NCI-H2227 treated with DMSO at 0.1 percent for 48 hours (cell line): Measurements from ENCODE around the gene RASL10B.
"Not testable (repeated sequence)": the region's sequence is repeated elsewhere in the genome, so short reads cannot be mapped to it uniquely, and the experiment has no call there.

Source experiments
- DNase-seq: peaks from one replicate; lab custom pipeline; 2025; lab: John Stamatoyannopoulos, UW

Gene RASL10B, protein sequence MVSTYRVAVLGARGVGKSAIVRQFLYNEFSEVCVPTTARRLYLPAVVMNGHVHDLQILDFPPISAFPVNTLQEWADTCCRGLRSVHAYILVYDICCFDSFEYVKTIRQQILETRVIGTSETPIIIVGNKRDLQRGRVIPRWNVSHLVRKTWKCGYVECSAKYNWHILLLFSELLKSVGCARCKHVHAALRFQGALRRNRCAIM

DNA sequence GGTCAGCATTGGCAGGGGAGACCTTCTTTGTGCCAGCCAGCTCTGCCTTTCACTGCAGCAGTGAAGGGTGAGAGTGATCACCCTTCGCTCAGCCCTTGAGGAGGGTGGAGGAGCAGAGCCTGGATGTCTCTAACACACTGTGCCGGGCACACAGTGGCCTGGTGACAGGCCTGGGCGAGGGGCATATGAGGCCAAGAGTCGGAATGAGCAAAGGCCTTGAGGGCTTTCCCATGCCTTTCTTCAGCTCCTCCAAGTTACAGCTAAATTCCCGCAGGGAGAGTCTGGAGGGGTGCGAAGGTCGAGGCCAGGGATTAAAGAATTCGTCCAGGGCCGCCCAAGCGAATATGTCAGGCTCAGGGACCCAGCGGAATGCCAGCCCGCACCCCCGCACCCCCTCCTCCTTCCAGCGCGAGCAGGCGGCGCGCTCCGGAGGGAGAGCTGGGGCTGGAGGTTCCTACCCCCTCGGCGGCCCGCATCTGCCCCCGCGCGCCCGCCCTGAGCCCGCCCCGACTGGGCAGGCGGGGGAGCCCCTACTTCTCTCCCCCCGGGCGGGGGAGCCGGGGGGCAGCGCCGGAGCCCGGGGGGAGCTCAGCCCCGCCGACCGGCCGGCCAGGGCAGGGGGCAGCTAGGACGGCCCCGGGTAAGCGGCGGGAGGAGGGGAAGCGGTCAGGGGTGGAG is at the start of gene RASL10B:
Gene RASL10B, plus strand, starts transcription at position 401 of the 678 bp plus-strand sequence. CDS start 3,546 bp downstream, outside the sequence.
- DNase-seq = peak; percentile 0

DNA sequence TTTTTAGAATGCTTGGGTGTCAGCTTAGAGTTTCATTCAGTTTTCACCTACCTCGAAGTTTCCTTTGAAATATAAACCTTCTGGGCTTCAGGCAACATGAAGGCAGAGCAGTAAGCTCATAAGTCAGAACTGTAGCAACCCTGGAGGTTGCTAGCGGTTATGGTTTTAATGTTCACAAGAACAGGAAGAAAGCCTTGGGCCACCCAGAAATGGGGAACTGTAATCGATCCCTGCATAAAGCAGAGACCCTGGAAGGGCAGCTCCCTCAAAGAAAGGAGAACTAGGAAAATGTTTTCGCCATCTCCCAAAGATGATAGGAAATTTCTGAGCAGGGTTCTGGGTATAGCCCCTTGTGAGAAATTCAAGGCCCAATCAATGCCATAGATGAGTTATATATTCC is 47.8 kb upstream of the RASL10B start:
- DNase-seq = no peak

DNA sequence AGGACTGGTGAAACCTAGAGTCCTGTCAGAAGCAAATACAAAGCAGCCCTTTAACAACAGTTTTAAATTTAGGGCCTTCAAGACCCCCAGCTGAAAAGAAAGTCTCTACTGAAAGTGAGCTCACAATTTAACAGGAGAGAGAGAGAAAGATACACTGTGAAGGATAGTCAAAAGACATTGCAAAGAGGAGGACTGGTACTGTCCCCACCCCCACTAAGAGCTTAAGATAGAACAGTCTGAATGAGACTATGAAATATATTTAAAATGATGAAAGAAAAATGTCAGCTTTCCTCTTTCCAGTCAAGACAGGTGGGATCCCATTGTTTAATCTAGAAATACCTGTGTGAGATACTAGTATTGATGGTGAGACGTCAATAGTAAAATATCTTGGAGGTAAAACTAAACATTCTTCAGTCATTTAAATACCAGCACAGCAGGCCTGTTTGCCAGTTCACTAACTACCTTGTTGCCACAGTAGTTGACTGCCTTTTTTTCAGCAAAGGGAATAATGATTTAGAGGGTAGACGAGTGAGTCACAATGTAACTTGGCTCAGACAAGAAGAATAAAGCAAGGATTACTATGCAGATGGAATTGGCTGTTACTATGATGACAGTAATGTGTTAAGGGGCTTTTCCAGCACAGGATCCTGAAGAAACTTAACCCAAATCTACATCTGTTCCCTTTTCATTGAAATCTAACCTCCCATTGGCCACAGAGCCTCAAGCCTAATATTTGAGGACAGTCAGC is 47.2 kb upstream of the RASL10B start:
- DNase-seq = no peak

DNA sequence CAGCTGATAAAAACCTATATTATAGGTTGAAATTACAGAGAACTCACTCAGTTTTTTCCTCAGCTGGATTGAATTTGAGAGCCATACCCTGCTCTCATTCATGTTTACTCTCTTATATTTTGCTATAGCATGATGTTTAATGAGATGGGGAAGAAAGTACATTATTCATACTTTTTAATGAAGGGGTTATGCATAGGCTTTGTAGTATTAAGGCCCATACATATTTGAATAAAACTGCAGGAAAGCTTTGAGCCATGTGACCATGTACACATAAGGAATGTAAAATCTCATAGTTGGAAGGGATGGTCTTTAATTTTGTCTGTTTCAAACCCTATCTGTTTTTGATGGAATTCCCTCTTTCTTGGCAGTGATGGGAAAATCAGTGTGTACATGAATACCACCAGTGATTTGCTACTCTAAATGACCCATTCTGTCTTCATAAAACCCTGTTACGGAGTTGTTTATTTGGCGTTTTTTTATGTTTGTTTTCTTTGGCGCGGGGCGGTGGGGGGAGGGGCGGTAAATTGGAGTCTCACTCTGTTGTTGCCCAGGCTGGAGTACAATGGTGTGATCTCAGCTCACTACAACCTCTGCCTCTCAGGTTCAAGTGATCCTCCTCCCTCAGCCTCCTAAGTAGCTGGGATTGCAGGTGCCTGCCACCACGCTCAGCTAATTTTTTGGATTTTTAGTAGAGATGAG is 38.8 kb upstream of the RASL10B start:
- DNase-seq = no peak

DNA sequence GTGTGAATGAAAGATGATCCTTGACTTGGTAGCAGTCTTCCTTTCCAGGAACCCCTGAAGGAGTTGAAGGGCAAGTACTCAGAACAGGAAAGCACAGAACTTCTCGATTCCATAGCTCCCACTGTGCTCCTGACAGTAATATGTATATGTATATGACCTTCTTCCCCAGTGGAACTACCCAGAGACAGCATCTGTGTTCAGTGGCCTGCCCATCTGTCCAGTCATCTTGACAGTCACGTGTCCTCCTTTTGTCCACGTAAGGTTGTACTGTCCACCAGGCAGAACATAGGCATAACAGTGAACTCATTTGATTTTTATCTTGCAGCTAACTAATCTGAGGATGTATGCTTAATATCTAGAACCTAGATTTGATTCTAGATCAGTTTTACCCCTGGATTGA is 37.8 kb upstream of the RASL10B start:
- no peak for DNase-seq

DNA sequence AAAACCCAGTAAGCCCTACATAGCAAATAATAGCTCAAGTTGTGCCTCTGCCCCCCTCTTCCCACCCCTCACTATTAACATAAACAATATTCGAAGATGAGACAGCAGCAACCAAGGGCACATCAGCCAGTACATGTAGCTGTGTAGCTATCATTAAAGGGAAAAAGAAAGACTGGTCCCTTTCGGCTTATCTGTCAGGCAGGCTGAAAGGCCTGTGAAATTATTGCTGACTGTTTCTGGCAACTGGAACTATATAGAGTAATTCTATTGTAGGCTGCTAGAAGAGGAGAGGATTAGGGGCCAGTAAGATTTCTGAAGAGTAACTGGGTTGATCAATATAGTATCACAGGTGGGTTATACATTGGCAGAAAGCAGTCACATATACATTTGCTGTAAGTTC is 36.5 kb upstream of the RASL10B start:
- DNase-seq = no peak

DNA sequence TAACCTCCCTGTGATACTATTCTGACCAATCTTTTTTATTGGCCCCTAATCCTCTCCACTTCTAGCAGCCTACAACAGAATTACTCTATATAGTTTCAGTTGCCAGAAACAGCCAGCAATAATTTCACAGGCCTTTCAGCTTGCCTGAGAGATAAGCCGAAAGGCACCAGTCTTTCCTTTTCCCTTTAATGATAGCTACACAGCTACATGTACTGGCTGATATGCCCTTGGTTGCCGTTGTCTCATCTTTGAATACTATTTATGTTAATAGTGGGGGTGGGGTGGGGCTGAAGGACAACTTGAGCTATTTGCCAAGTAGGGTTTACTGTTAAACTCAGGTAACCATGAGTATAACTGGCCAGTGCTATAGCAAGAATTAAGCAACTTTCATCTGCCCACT is 35.8 kb upstream of the RASL10B start:
- DNase-seq = no peak

DNA sequence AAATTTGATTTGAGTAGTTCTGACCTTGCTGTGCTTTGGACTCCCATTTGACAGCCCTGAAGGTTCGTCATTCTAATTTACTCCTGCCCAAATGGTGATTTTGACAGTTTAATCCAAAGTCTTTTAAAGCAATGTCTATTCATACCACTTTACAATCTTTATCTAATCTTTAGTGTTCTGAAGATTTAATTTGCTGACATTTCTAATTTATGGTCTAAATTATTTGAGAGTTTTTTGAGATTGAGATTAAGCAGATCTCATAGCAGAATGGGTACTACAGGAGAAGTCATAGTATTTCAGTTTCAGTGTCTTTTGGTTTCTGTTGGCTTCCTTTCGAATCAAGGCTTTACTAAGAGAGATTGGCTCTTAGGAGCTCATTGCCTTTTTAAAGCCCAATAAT is 32.6 kb upstream of the RASL10B start:
- DNase-seq = no peak

DNA sequence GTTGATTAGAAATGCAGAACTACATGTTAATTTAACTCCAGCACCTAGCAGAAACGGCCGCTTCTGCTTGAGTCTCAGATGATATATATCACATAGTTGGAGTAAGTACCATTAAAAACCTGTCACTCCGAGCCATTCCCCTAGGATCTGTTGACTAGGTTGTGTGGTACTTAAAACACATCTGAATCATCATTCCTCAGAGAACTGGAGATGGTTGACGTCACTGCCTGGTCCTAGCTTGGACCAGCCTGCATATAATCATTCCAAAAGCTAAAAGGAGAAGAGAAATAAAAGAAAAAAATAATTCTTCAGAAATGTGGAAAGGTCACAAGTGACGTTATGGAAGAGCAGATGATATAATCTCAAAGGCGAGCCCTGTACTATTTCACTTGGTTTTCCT is 31.3 kb upstream of the RASL10B start:
- no peak for DNase-seq

DNA sequence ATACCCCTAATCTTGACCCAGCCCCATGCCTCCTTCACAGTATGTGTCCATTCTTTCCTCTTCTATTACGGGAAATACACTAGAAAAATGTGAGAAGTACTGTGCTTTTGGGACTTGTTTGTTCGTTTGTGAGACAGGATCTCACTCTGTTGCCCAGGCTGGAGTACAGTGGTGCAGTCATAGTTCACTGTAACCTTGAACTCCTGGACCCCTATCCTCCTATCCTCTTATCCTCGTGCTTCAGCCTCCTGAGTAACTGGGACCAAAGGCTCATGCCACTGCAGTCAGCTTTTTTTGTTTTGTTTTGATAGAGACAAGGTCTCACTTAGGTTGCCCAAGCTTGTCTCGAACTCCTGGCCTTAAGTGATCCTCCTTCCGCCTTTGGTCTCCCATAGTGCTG is 29.9 kb upstream of the RASL10B start:
- DNase-seq = no peak

DNA sequence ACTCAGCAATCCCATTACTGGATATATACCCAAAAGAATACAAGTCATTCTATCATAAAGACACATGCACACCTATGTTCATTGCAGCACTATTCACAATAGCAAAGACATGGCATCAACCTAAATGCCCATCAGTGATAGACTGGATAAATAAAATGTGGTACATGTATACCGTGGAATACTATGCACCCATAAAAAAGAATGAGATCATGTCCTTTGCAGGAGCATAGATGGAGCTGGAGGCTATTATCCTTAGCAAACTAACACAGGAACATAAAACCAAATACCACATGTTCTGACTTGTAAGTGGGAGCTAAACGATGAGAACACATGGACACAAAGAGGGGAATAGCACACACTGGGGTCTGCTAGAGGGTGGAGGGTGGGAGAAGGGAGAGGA is 28.1 kb upstream of the RASL10B start:
- DNase-seq = not testable (repeated sequence)

DNA sequence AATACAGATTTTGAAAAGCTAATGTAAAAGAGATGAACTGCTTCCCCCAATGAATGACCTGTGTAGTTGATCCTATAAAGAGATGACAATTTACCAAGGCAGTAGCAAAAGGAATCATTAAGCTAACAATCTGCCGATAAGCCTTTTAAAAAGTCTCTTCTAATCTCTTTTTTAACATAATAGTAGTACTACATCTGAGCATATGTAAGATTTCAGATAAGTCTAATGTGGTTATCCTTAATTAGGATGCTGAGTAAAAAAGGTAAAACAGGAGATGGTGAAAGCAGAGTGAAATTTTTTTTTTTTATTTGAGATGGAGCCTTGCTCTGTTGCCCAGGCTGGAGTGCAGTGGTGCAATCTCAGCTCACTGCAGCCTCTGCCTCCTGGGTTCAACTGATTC is 26.2 kb upstream of the RASL10B start:
- DNase-seq = no peak

DNA sequence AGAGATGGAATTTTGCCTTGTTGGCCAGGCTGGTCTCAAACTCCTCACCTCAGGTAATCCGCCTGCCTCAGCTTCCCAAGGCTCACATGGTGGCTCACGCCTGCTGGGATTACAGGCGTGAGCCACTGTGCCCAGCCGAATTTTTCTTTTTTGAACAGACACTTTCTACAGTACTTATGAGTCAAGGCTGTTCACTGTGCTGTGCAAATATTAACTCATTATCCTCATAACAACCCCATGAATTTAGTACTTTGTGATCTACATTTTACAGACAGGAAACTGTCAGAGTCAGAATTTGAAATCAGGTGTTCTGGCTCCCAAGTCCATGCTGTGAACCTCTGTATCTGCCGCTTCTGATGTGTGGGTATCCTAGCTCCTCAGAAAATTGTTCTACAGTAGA is 25.7 kb upstream of the RASL10B start:
- DNase-seq = no peak

DNA sequence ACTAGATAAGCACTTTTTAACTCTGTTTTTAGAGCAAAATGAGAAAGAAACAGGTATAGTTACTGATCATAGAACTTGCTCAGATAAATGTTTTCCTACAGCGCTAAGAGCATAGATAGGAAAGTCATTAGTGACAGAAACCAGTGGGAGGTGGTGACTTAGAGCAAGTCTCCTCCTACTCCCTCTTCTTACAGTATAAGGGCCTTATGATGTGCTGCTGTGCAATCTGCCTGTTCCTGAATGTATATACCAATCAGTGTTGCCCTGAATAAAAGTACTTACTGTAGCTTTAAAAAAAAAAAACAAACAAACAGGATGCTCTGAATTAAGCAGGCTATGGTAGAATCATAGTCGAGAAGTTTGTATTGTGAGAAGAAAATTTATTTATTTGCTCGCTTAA is 23.3 kb upstream of the RASL10B start:
- DNase-seq = no peak

DNA sequence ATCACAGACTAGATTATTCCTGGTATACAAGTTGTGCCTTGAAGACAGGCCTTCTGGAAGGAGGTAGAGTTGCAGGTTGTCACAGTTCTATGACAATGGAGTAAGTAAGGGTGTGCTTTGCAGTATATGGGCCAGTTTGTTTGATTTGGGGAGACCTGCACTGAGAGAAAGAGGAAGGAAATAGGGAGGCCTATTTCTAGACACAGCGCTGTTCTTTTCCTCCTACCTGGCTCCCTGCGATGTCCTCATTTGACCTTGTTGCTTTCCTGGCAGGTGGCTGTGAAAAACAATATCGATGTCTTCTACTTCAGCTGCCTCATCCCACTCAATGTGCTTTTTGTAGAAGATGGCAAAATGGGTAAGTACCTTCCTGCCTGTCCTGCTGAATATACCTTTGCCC is 22.5 kb upstream of the RASL10B start:
- no peak for DNase-seq

DNA sequence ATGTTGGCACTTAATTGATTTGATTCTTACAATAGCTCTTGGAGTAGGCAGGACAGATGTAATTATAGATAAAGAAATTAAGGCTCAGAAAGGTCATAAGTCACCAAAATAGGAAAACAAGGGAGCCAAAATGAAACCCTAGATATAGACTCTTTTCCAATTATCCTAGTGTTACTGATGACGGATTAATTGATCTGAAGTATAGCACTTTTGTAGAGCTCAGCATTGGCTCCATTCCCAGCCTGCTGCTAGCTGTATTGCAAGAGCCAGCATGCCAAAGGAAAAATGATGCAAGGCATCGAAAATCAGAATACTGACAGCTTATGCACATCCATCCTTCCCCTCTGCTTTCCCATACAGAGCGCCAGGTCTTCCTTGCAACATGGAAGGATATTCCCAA is 21.6 kb upstream of the RASL10B start:
- DNase-seq = no peak

DNA sequence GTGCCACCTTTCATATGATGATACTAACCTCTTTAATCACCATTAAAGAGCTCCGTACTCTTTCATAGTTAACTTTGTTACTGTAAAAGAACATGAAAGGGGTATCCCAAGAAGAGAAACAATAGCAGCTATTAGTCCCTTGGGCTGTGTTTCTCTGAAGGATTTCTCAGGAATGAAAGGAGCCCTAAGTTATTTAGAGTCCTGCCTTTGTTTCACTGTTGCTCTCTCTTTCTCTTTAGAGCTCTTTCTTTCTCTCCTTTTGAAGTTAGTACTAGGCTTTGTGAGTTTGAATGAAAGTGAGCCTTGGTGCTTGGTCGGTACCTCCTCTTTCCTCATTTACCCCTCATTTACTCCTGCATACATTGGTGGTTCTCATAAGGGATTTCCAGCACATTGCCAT is 20.5 kb upstream of the RASL10B start:
- no peak for DNase-seq

DNA sequence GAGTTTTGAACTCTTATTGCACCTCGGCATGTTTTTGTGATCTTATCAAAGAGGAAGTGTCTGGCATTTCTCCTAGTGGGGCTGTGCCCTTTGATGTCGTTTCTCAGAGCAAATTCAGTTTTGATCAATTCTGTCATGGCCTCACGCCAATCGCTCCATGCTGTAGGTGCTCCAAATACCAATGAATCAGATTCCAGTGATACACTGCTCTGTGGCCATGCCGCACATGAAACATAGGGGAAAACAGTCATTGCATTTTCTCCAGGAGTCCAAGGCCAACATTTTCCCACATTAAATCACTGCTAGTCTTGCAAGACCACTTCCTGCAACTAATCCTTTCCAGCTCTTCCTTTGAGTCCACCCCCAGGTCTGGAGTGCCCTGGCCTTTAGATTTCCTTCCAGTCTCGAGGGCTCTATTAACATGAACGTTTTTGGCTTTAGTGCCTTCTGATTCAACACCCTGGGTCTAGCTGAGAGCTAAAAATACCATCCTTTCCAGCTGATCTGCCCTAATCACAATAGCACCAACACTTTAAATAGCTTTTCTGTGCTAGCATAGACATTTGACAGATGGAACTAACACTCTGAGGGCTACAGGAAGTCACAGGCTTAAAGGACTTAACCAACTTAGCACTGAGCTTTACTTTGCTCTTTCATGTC is 18.2 kb upstream of the RASL10B start:
- peak; percentile 10 for DNase-seq

DNA sequence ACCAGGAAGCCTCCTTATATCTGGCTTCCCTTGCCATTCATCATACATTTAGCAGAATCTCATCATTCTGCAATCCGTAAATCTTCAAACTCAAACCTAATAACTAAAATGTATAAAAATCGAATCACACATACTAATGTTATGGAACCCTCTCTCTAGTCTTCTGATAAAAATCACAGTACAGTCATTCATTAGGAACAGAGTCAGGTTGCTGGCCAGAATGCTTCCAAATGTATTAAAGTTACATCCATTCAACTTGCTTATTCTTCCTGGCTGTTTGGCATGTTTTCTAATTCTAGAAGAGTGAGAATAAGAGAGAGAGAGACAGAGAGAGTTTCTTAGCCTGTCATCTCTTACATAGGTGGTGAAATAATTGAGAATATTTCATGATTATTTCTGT is 16.5 kb upstream of the RASL10B start:
- no peak for DNase-seq

DNA sequence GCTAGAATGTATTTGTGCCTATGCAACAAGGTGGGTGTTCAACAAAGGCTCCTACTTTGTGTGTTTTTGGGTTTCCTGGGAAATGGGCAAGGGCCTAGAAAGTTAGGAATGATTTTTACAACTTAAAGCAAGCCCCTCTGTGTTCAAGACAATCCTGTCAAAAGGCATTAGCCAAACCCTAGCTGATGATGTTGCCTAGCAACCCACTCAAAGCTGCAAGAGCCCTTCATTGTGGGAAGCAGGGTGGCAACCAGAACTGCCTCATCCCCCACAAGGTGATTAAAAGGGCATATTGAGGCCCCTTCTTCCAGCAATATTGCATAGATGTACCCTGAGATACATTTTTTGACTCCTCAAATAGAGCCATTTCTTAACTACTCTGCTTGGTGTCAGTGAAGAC is 16.0 kb upstream of the RASL10B start:
- DNase-seq = no peak

DNA sequence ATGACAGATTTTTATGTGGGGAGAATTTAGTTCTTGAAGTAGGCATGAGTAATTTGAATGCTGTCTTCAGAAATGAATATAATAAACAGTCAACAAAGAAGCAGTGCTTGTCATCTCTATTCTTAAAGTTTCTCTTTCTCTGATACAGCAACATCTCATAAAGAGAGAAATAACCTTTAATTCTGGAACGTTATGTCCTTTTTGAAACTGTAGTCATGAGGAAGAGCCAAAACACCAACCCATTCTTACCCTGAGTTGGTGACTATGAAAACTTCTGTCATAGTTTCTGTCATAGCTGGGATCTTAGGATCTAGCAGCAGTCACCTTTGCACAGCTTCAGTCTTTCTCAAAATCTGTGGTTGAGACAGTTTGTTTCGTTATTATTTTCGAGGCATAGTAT is 15.3 kb upstream of the RASL10B start:
- no peak for DNase-seq

DNA sequence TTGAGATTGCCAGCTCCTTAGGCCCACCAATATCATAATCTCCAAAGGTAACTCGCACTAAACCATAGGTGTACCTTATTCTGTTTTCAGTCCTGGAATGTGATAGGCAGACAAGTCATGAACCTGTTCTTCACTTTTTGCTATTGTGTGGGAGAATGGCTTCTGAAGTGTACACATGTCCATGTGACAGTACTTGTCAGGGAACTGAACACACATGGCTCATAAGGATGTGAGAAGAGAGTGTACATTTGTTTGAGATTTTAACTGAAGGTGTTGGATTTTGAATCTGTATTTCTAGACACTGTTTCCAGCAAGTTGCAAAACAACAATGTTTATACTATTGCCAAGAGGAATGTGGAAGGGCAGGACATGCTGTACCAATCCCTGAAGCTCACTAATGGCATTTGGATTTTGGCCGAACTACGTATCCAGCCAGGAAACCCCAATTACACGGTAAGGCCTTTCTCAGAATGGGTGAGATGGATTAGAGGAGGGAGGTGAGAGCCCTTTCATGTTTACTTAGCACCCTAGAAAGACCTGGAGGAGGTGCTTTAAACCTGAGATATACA is 14.5 kb upstream of the RASL10B start:
- DNase-seq = no peak
